AG09309 (cell line): Measurements from ENCODE around the gene MRPL23.

Experiments used
- DNase-seq: peaks from one replicate; pipeline ENCODE4 v3.0.0-alpha.2; 2010; ENCODE audit warnings: low read depth
- H3K4me3 ChIP-seq: 2 replicates; pipeline ENCODE4 v1.5.1; 2011; ENCODE audit warnings: mild to moderate bottlenecking, low read depth, low read length, moderate library complexity; ENCODE audit not compliant: control insufficient read depth
- CTCF ChIP-seq: IDR thresholded peaks from 2 replicates; pipeline ENCODE4 v1.5.1; 2011; ENCODE audit warnings: mild to moderate bottlenecking, low read depth, low read length, inconsistent platforms; ENCODE audit not compliant: insufficient read depth, control insufficient read depth; ENCODE audit errors: missing control alignments

MRPL23 gene

GRCh38 chr11:1917523-1918435, 29.4 kb upstream of the MRPL23 start:
- no peak overlapping the region for H3K4me3 ChIP-seq
- peak; percentile 39 for TF ChIP-seq CTCF
- DNase-seq, result no peak

GRCh38 chr11:1918436-1919315, 28.5 kb upstream of the MRPL23 start:
- peak; percentile 22 for TF ChIP-seq CTCF
- no peak for DNase-seq
- no peak overlapping the region for H3K4me3 ChIP-seq

- DNase-seq, result no peak
- no peak within 1 kb of the TSS for H3K4me3 ChIP-seq
- TF ChIP-seq CTCF, result no peak
These were observed 27.6 kb upstream of the MRPL23 start, which contains the start of gene TNNT3 for GRCh38 chr11:1919391-1920127. Gene TNNT3, plus strand, starts transcription at chr11:1919703. Its CDS starts 3,172 bp downstream, at chr11:1922875.

GRCh38 chr11:1920128-1920908, 26.8 kb upstream of the MRPL23 start:
- DNase-seq, result no peak
- no peak overlapping the region for H3K4me3 ChIP-seq
- TF ChIP-seq CTCF, result no peak

GRCh38 chr11:1920909-1921573, 26.1 kb upstream of the MRPL23 start:
- DNase-seq, result no peak
- TF ChIP-seq CTCF, result no peak
- H3K4me3 ChIP-seq, result no peak overlapping the region
